ENCODE results near the gene RTN4RL1. TPM values are rescaled to one million over a fixed set of nuclear protein-coding genes. Genes with fewer than 3 reads are reported as not detected.
"Not testable (repeated sequence)": the region's sequence is repeated elsewhere in the genome, so short reads cannot be mapped to it uniquely, and the experiment has no call there.

RTN4RL1 gene
- total and polyA plus RNA-seq, 9 of the 15 experiments (the other 6 are each of a cell fraction or from before 2014, with no cell fraction given): 0.04 to 0.06 (median 0.04) TPM; not detected in 5

GRCh38 chr17:1985093-1985492 is 40.0 kb downstream of the RTN4RL1 start:
- 69% methylated on average over 4 of the region's 4 CpGs for WGBS (ENCODE audit: insufficient coverage, low coverage, missing lambda C conversion rate)
- TF ChIP-seq OTX1 (CRISPR knock-in tag; IDR thresholded peaks at IDR 0.05): no peak
- TF ChIP-seq, protein P1, sequence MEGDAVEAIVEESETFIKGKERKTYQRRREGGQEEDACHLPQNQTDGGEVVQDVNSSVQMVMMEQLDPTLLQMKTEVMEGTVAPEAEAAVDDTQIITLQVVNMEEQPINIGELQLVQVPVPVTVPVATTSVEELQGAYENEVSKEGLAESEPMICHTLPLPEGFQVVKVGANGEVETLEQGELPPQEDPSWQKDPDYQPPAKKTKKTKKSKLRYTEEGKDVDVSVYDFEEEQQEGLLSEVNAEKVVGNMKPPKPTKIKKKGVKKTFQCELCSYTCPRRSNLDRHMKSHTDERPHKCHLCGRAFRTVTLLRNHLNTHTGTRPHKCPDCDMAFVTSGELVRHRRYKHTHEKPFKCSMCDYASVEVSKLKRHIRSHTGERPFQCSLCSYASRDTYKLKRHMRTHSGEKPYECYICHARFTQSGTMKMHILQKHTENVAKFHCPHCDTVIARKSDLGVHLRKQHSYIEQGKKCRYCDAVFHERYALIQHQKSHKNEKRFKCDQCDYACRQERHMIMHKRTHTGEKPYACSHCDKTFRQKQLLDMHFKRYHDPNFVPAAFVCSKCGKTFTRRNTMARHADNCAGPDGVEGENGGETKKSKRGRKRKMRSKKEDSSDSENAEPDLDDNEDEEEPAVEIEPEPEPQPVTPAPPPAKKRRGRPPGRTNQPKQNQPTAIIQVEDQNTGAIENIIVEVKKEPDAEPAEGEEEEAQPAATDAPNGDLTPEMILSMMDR (IDR thresholded peaks at IDR 0.05 in 2 of 3, conservative IDR thresholded peaks at IDR 0.05 in 1 of 3; ENCODE audit: insufficient read depth in 2 of 3, low read depth in 1 of 3, low read length in 3 of 3): no peak
- ChIA-PET POLR2A (no interaction called here), CTCF (ENCODE audit: low intra/inter-chr PET ratio) (no interaction called here)
- no peak overlapping the region for H2AFZ ChIP-seq (ENCODE audit: low read depth, low read length)
- H4K20me1 ChIP-seq (replicated peaks; ENCODE audit: control insufficient read depth, insufficient read depth, low read length): no peaks in the 10 kb centered on the region
- FAIRE-seq (no peak), DNase-seq (ENCODE audit: extremely low read depth in 1 of 4, low spot score in 3 of 4) (no peak), ATAC-seq (no peak)
- H3K9me1 ChIP-seq (ENCODE audit: control insufficient read depth, insufficient read depth, low read length): no peaks in the 10 kb centered on the region
- no peak overlapping the region for H3K4me2 ChIP-seq (ENCODE audit: insufficient read depth, low read length)
- H3K9me3 ChIP-seq (replicated peaks; ENCODE audit: control insufficient read depth, insufficient read depth, low read depth, low read length): no peaks in the 10 kb centered on the region
- H3K4me1 ChIP-seq (replicated peaks in 1 of 2; ENCODE audit: control insufficient read depth in 2 of 2, insufficient read depth in 2 of 2, low read length in 2 of 2): peaks cover 18 to 22% of the 10 kb centered on the region in 2 experiments
- in situ Hi-C loops (cut with MboI): no loop called here
- H3K27ac ChIP-seq (ENCODE audit: extremely low read depth, low read depth, low read length): no peak overlapping the region
- no TSS peak for BruUV-seq (replicated peaks)
- H3K4me3 ChIP-seq: no peak overlapping the region
- H3K79me2 ChIP-seq (ENCODE audit: control insufficient read depth, insufficient read depth, low read length): no peaks in the 10 kb centered on the region
- no peaks in the 10 kb centered on the region for H3K36me3 ChIP-seq (ENCODE audit: control insufficient read depth, insufficient read depth, low read length)
- H3K9ac ChIP-seq (ENCODE audit: insufficient read depth in 1 of 2, low read depth in 2 of 2, low read length in 2 of 2): no peak overlapping the region
- peaks cover 0 to 7% of the 10 kb centered on the region in 2 experiments; a peak in 3 of 5 replicates for H3K27me3 ChIP-seq (ENCODE audit: control insufficient read depth in 2 of 2, insufficient read depth in 2 of 2, low read length in 2 of 2)
- intact Hi-C loops (cut with micrococcal nuclease): no loop called here

DNA sequence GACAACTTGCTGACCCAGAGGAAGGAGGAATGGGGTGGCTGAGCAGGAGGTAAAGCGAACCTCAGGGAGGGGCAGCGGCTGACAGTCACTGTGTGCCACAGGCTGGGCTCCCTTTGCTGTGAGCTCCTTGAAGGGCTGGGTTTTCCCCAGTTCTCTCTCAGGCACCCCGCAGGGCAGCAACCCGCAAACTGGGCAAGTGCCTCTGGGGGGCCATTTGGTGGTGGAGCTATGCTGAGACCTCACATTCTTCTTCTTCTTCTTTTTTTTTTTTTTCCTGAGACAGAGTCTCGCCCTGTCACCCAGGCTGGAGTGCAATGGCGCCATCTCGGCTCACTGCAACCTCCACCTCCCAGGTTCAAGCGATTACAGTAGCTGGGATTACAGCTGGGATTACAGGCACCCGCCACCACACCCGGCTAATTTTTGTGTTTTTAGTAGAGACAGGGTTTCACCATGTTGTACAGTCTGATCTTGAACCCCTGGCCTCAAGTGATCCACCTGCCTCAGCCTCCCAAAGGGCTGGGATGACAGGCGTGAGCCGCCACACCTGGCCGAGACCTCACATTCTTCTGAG is 42.3 kb downstream of the RTN4RL1 start:
- BruUV-seq (replicated peaks); in situ Hi-C loops (cut with MboI); H3K79me2 ChIP-seq (ENCODE audit: control insufficient read depth, insufficient read depth, low read length); CTCF ChIA-PET (ENCODE audit: low intra/inter-chr PET ratio); FAIRE-seq; H3K27ac ChIP-seq (ENCODE audit: extremely low read depth, low read depth, low read length); H4K20me1 ChIP-seq (replicated peaks; ENCODE audit: control insufficient read depth, insufficient read depth, low read length); H3K36me3 ChIP-seq (ENCODE audit: control insufficient read depth, insufficient read depth, low read length); intact Hi-C loops (cut with micrococcal nuclease); H3K4me2 ChIP-seq (ENCODE audit: insufficient read depth, low read length); H3K9me1 ChIP-seq (ENCODE audit: control insufficient read depth, insufficient read depth, low read length); H2AFZ ChIP-seq (ENCODE audit: low read depth, low read length); H3K9me3 ChIP-seq (replicated peaks; ENCODE audit: control insufficient read depth, insufficient read depth, low read depth, low read length); POLR2A ChIA-PET; ATAC-seq; H3K27me3 ChIP-seq (ENCODE audit: control insufficient read depth in 2 of 2, insufficient read depth in 2 of 2, low read length in 2 of 2); DNase-seq (ENCODE audit: extremely low read depth in 1 of 4, low spot score in 3 of 4); H3K4me3 ChIP-seq; H3K9ac ChIP-seq (ENCODE audit: insufficient read depth in 1 of 2, low read depth in 2 of 2, low read length in 2 of 2): not testable (repeated sequence)
- WGBS (ENCODE audit: insufficient coverage, low coverage, missing lambda C conversion rate): 51% methylated on average over 5 of the region's 13 CpGs
- TF ChIP-seq, protein P2, sequence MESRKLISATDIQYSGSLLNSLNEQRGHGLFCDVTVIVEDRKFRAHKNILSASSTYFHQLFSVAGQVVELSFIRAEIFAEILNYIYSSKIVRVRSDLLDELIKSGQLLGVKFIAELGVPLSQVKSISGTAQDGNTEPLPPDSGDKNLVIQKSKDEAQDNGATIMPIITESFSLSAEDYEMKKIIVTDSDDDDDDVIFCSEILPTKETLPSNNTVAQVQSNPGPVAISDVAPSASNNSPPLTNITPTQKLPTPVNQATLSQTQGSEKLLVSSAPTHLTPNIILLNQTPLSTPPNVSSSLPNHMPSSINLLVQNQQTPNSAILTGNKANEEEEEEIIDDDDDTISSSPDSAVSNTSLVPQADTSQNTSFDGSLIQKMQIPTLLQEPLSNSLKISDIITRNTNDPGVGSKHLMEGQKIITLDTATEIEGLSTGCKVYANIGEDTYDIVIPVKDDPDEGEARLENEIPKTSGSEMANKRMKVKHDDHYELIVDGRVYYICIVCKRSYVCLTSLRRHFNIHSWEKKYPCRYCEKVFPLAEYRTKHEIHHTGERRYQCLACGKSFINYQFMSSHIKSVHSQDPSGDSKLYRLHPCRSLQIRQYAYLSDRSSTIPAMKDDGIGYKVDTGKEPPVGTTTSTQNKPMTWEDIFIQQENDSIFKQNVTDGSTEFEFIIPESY (CRISPR knock-in tag; IDR thresholded peaks at IDR 0.05): peak; percentile 56; the same call in 1 of the 2 replicates
- peaks cover 18 to 27% of the 10 kb centered on the region in 2 experiments for H3K4me1 ChIP-seq (replicated peaks in 1 of 2; ENCODE audit: control insufficient read depth in 2 of 2, insufficient read depth in 2 of 2, low read length in 2 of 2)
